Stimulated activated CD8-positive, alpha-beta memory T cell treated with anti-CD3 and anti-CD28 coated beads, Interleukin-4, amount 100 ng/mL, for 24 hours (primary cell): Measurements from ENCODE around the gene RRM1.
"Not testable (repeated sequence)": the region's sequence is repeated elsewhere in the genome, so short reads cannot be mapped to it uniquely, and the experiment has no call there.

Source experiments
- DNase-seq: peaks from one replicate; pipeline ENCODE4 v3.0.0-alpha.2; 2020; ENCODE audit warnings: low read depth

RRM1 gene

DNA sequence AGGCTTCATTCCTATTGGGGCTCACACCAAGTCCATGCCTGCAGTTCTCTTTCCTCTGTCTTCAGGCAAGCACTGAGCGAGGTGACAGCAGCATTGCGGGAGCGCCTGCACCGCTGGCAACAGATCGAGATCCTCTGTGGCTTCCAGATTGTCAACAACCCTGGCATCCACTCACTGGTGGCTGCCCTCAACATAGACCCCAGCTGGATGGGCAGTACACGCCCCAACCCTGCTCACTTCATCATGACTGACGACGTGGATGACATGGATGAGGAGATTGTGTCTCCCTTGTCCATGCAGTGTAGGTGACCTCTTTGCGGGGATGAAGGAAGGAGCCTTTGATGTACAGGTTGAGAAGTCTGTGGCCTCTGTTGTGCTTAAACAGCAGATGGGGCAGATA, 11.4 kb upstream of the RRM1 start:
- DNase-seq, result no peak

- no peak for DNase-seq
Observed at GRCh38 chr11:4084406-4085125, 10.0 kb upstream of the RRM1 start.

DNA sequence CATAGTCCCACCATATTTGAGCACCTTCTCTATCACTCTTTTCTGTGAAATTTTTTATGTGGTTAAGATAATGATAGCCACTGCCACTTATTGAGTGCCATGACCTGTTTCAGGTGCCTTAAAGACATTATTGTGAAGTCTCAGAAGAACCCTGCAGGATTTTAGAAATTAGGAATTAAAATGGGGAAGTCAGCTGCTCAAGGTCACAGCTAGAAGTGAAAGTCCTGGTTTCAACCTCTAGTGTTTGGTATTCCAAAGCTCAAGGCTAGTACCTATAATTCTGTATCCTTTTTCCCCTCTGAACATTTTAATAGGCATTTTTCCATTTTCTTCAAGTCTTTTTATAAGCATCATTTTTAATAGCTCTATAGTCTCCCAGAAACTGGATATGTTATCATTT, 9.0 kb upstream of the RRM1 start:
- DNase-seq, result no peak

GRCh38 chr11:4086575-4087353, 7.8 kb upstream of the RRM1 start:
- DNase-seq, result no peak

GRCh38 chr11:4087551-4087950, 7.0 kb upstream of the RRM1 start:
- no peak for DNase-seq

DNA sequence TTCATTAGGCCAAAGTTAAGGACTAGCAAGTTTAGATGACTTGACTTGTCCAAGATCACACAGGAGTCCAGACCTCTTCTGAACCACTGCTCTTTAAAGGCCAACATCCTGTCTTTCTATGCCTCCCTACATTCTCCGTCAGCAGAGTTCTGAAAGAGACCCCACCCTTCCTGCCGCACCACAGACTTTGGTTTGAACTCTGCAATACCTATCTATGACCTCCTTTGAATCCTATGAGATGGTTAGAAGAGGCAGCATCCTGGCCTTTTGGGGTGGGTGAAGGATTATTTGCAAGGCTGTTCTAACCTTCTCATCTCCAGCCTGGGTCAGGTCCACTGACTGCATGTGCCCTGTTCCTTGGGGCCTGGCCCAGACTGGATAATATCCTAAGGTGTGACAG, 4.3 kb upstream of the RRM1 start:
- no peak for DNase-seq

GRCh38 chr11:4092026-4092425, 2.6 kb upstream of the RRM1 start:
- DNase-seq, result no peak

GRCh38 chr11:4093519-4094347, 866 bp upstream of the RRM1 start:
- DNase-seq, result no peak

DNA sequence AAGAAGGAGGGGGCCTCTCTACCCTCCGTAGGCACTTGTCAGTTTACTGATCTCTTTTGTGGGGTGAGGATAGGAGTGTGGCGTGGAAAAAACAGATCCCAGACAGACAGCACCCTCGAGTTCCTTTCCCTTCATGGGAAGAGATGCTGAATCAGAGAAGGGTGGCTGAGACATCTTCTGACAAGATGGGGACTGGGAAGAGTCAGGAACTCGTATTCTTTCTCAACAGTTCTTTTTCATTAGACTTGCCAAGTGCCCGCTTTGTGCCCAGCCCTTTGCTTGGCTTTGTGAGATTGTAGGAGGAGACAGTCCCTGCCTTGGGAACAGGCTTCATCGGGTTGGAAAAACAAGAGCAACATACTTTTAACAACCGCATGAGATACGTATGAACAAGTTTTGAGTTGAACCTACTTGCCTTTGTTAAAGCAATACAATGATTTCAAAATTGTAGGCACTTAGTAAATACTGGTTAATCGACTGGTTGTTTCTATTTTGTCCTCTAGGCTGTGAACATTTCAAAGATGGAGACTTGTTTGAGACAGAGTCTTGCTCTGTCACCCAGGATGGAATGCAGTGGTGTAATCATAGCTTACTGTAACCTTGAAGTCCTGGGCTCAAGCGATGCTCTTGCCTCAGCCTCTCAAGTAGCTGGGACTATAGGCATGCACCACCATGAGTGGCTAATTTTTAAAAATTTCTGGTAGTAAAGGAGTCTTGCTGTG, 1.1 kb downstream of the RRM1 start:
- DNase-seq, result no peak

DNA sequence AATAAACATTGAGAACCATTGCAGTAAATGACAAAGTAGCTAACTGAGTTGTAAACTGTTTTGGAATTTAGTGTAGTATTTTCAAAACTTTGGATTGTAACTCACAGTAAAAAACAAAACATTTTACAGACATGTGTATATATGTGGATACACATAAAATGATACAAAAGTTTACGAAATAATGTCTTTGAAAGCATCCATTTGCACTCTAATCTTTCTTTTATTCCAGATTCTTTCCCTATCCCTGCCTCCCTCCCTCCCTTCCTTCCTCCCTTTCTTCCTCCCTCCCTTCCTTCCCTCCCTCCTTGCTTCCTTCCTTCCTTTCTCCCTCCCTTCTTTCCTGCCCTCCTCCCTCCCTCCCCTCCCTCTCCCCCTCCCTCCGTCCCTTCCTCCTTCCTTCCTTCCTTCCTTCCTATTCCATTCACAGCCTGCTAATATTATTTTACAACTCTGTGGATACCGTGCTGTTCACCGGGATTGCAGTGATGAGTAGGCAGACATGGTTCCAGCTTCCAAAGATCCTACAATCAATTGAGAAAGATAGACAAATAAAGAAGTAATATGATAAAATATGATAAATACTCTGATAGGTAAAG, 3.5 kb downstream of the RRM1 start:
- no peak for DNase-seq

GRCh38 chr11:4102711-4103110, 8.1 kb downstream of the RRM1 start:
- no peak for DNase-seq

- no peak for DNase-seq
Observed at GRCh38 chr11:4103269-4103668, 8.7 kb downstream of the RRM1 start.

GRCh38 chr11:4105916-4106315, 11.3 kb downstream of the RRM1 start:
- no peak for DNase-seq

DNA sequence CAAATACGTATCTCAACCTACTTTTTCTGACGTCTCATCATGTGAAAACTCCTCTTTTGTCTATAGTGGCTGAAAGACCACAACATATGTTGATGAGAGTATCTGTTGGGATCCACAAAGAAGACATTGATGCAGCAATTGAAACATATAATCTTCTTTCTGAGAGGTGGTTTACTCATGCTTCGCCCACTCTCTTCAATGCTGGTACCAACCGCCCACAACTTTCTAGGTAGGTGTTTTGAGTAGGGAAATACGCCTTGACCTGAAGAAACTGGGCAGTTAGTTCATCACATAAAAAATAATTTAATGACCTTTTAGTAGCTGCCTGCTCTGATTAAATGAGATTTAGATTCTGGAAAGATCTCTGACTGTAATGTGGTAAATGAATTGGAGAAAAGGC, 17.2 kb downstream of the RRM1 start:
- no peak for DNase-seq

DNA sequence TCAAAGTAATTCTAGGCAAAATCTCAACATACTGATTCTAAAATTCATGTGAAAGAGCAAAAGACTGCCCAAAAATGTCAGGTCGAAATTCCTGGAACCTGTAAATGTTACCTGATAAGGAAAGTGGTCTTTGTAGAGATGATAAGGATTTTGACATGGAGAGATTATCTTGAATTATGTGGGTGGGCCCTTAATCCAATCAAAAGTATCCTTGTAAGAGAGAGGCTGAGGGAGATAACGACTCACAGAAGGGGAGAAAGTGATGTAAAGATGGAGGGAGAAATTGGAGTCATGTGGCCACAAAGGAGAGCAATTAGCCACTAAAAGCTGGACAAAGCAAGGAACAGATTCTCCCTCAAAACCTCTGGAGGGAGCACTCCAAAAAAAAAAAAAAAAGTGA, 20.5 kb downstream of the RRM1 start:
- no peak for DNase-seq

DNA sequence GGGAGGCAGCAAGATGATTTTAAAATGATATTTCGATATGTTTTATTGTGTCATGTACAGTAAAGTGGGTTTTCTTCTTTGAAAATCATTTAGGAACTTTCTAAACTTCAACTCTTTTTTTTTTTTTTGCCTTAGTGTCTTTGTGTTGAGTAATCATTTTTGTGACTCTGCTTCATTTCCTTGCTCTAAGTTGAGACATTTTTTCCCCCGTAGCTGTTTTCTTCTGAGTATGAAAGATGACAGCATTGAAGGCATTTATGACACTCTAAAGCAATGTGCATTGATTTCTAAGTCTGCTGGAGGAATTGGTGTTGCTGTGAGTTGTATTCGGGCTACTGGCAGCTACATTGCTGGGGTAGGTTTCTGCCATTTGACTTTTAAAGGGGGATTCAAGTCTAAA, 23.5 kb downstream of the RRM1 start:
- no peak for DNase-seq

DNA sequence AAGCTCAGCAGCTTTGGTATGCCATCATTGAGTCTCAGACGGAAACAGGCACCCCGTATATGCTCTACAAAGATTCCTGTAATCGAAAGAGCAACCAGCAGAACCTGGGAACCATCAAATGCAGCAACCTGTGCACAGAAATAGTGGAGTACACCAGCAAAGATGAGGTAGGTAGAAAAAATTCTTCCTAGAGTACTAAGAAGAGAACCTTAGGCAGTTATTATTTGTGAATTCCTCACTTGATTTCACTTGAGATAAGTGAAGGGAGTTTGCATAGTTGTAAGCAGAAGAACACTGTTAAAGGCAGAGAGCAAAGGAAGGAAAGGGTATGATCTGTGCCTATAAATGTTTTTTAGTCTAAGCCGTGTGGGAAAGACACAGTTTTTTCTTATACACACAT, 28.6 kb downstream of the RRM1 start:
- no peak for DNase-seq

DNA sequence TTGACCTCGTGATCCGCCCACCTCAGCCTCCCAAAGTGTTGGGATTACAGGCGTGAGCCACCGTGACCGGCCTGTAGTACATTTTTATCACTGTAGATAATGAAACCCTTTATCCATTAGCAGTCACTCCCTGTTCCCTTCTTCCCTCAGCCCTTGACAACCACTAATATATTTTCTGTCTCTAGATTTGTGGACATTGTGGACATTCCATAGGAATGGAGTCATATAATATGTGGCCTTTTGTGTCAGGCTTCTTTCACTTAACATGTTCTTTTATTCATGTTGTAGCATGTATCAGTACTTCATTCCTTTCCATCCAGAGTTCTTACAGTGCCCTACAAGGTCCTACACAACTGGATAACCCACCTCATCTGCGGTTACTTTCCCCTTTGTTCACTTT, 30.5 kb downstream of the RRM1 start:
- no peak for DNase-seq

- no peak for DNase-seq
Observed at GRCh38 chr11:4127357-4127756, 32.8 kb downstream of the RRM1 start.

DNA sequence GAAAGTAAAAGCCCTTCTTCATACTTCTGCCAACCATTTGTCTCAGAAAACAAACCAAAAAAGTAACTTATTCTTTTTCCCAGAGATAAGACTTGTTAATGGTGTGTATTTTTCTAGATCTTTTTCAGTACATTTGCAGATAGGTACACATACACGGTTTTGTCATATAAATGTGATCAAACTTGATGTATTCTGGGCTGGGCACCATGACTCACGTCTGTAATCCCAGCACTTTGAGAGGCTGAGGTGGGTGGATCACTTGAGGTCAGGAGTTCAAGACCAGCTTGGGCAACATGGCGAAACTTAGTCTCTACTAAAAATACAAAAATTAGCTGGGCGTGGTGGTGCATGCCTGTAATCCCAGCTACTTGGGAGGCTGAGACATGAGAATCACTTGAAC, 35.6 kb downstream of the RRM1 start:
- DNase-seq, result not testable (repeated sequence)

DNA sequence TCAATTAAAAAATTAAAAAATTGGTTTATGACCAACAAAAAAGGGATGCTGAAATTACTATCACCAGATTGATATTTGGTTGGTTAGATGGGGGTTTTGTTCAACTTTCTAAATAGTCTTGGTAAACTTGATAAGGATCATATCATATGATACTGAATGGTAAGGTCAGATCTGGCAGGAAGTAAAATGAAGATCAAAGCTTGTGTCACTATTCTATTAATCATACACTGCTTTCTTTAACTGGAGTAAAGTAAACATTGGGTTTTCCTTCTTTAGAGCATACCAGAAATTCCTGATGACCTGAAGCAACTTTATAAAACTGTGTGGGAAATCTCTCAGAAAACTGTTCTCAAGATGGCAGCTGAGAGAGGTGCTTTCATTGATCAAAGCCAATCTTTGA, 40.2 kb downstream of the RRM1 start:
- no peak for DNase-seq

GRCh38 chr11:4138497-4138896, 43.9 kb downstream of the RRM1 start:
- DNase-seq, result no peak
